A549 treated with CORT108297 at 1 μM for 4 hours (cell line): ENCODE results near the gene ACTR1B. TPM values are rescaled to one million over a fixed set of nuclear protein-coding genes. Genes with fewer than 3 reads are reported as not detected.

Experiments
- total RNA-seq: library from RNA; stranded (reverse); fragments of 200-300 nt; extraction: Qiagen RNA extraction; gene quantifications from 5 replicates; pipeline ENCODE4 v1.2.3, GENCODE V29; 2022

Gene ACTR1B
- 30.4 to 48.3 TPM (median 43.8 TPM) in 5 replicates for total RNA-seq

GRCh38 chr2:97663962-97664635 lies at the start of gene ACTR1B:
Gene ACTR1B, minus strand, starts transcription at chr2:97664044. Its CDS starts 154 bp downstream, at chr2:97663890.

GRCh38 chr2:97669448-97669847 lies 5.6 kb upstream of the ACTR1B start, which contains the start of gene C2orf92:
Gene C2orf92, plus strand, starts transcription at chr2:97669713. Its CDS starts 76 bp downstream, at chr2:97669789.

GRCh38 chr2:97645695-97646629 lies 17.9 kb downstream of the ACTR1B start, which contains the start of gene COX5B:
Gene COX5B, plus strand, starts transcription at chr2:97646062. Its CDS starts 25 bp downstream, at chr2:97646087.

Other genes with a start within 250 kb of the ACTR1B start
- gene ANKRD36B, start 74.2 kb downstream of the ACTR1B start, total RNA-seq = 4.1 to 5.7 TPM (median 4.8 TPM) in 5 replicates
- 267 to 330 TPM (median 317 TPM) in 5 replicates for gene COX5B, start 18.0 kb downstream of the ACTR1B start, total RNA-seq
- gene C2orf92, start 5.7 kb upstream of the ACTR1B start, total RNA-seq = 0.91 to 1.4 TPM (median 1.1 TPM) in 5 replicates
- gene ZAP70, start 49.5 kb upstream of the ACTR1B start, total RNA-seq = 0.03 to 0.15 TPM in 2 of 5 replicates, not detected in the others